Kidney glomerular epithelial cell (primary cell): ENCODE data around the gene AXIN2.
"Not testable (repeated sequence)": the region's sequence is repeated elsewhere in the genome, so short reads cannot be mapped to it uniquely, and the experiment has no call there.

Experiments used
- DNase-seq: peaks from one replicate; lab custom pipeline; 2025; lab: John Stamatoyannopoulos, UW

The AXIN2 gene

DNA sequence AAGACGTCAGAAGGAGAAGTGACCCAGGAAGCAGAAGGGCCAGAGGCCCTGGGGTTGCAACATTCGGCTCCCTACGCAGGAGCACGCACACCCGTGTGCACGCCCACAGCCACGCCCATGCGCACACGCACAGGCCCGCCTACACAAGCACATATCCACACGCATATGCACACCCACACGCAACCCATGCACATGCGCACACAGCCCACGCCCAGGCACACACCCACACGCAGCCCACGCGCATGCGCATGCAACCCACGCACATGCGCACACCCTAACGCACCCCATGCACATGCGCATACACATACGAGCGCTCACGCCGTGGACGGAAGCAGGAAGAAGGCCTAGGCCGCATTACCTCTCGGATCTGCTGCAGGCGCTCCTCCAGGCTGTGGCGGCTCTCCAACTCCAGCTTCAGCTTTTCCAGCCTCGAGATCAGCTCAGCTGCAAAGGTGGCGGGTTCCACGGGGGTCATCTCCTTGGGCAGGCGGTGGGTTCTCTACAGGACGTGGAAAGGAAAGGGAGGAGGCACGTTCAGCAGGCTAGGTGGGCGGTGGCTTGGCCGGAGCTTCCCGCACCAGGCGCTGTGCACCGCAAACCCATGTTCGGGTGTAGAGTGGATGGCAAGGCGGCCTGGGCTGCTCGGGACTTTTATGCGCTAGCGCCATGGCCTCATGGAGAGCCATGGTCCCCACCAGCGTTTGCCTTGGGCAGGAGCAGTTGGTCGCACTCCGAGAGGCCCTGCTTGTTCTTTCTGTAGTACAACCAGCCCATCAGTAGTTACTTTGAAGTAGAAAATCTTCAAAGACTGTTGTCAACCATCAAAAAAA, 23.4 kb downstream of the AXIN2 start:
- DNase-seq: no peak

GRCh38 chr17:65537343-65537844, 24.1 kb downstream of the AXIN2 start:
- no peak for DNase-seq

DNA sequence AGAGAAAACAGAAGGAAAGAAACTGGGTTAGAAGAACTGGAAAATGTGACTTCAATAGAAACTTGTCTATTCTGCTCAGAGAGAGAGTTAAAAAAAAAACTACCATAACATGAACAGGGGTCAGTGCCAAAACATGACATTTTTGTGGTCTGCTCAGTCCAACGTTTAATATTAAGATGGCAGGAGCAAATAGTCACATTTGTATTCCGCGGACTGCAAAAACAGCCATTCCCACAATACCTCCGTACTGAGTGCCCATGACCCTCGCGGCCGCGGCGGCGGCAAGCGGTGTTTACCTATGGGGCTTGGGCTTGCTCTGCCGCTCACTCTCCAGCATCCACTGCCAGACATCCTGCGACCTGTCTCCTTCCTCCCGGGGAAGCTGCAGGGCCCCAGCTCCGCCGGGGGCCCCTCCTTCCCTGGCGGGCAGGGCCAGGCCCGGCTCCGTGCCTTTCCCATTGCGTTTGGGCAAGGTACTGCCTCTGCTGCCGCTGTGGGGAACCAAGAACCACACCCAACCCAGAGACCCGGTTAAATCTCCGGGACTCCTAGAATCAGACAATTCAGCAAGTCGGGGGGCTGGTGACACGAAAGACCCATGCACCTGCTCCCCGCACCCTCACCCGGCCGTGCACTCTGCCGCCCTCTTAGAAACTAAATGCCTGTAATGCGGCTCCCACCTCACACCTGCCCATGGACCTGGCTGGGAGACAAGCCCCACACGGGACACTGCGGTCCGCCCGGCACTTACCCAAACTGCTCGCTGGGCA, 24.7 kb downstream of the AXIN2 start:
- DNase-seq: no peak

DNA sequence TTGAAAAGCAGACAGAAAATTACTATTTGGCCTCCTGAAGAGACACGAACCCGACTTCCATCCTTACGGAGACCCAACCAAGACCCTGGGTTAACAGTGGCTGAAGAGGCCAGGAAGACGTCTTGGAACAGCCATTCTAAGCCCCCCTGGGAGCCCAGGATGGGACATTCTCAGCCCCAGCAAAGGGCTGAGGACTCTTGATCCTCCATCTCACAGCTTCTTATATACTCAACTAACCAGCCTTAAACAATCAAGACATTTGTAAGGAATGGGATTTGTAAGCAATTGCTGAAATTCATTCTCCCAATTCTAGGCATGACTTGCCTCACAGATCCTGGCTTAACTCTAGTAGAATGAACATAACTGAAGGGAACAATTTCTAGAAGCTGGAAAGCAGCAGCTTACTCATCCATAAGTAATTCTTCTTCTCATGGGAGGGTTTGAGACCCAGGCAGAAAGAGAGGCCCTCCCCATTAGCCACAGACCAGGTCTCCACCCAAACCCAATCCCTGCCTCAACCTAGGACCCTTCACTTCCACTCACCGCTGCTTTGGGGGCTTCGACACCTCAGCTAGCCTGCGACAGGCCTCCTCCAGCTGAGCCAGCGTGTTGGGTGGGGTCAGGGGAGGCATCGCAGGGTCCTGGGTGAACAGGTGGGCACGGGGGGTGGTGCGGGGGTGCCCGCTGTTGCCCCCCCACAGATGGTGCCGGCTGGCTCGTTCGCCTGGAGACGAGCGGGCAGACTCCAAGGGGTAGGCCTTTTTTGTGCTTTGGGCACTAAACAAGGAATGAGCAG, 25.5 kb downstream of the AXIN2 start:
- DNase-seq: no peak

GRCh38 chr17:65533852-65534457, 27.5 kb downstream of the AXIN2 start:
- no peak for DNase-seq

GRCh38 chr17:65533056-65533745, 28.2 kb downstream of the AXIN2 start:
- DNase-seq: no peak

GRCh38 chr17:65532101-65532890, 29.2 kb downstream of the AXIN2 start:
- DNase-seq: no peak

- DNase-seq: no peak
Measured at GRCh38 chr17:65531256-65532100, 30.0 kb downstream of the AXIN2 start.

GRCh38 chr17:65530523-65531255, 30.8 kb downstream of the AXIN2 start:
- DNase-seq: no peak

DNA sequence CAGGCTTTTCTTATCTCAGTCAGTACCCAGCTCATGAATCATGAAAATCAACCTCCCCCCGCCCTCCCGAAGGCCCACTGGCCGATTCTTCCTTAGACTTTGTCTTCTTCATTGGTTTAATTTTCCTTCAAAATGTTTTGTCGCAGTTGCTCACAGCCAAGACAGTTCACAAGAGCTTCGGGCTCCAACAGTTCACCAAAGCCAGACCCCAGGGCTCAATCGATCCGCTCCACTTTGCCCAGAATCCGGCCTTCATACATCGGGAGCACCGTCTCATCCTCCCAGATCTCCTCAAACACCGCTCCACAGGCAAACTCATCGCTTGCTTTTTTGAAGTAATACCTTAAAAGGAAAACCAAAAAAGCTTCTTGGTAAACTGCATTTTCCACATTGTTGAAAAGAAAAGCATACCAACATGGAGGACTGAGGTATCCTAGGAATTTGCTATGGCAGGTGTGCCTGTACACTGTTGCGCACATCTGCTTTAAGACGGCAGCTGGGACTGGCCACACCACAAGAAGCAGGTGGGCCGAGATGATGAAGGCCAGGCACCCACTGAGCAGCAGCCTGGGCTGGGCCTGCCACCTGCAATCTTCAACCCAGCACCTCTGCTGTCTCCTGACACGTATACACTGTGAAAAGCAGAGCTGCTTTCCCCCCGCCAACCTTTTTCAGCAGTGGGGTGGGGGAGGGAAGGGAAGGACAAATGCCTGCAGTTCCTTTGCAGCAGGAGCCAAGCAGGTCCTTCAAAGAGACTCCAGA, 31.5 kb downstream of the AXIN2 start:
- no peak for DNase-seq

- no peak for DNase-seq
Measured at GRCh38 chr17:65529040-65529633, 32.3 kb downstream of the AXIN2 start.

- no peak for DNase-seq
Measured at GRCh38 chr17:65527857-65528591, 33.4 kb downstream of the AXIN2 start.

GRCh38 chr17:65527381-65527780, 34.1 kb downstream of the AXIN2 start:
- DNase-seq: no peak

DNA sequence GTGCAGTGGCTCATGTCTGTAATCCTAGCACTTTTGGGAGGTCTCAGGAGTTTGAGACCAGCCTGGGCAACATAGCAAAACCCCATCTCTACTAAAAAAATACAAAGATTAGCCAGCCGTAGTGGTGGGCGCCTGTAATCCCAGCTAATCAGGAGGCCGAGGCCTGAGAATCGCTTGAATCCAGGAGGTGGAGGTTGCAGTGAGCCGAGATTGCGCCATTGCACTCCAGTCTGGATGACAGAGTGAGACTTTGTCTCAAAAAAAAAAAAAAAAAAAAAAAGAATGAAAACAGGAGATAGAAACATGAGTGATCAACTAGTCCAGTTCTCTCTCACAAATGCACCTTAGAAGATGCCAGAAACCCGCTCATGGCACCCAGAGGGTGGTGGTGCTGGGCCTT, 34.6 kb downstream of the AXIN2 start:
- DNase-seq: not testable (repeated sequence)

DNA sequence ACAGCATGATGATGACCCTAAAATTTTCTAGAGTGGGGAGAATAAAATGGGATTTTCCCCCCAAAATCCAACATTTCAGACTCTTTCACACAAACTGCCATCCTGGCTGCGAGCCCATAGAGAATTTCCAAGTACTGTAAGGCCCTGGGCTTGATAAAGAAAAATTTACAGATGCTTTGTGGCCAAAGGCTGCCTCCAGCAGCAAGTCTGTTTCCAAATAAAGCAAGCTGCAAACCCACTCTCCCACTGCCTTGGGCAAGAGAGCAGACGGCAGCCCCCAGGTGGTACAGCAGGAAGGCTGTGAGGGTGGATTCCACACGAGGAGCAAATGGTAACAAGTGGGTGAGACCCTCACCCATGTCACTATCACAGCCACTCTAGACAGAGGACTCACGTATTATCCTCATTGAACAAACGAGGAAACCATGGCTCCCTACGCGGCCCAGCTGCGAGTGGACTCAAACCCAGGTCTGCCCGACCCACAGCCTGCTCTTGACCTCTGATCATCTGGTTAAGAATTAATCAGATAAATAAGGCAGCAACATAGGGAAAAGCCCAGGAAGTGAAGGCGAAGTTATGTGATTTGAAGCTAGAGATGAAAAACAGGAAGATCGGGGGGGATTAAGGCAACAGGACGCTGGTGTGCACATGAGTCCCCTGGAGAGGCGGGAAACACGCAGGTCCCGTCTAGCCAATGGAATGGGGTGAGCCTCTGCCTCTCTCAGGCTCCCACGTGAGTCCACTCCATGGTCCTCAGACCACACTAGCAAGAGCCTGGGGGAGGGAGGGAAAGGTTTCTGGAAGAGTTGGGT, 37.4 kb downstream of the AXIN2 start:
- DNase-seq: no peak

- no peak for DNase-seq
Measured at GRCh38 chr17:65523411-65523810, 38.0 kb downstream of the AXIN2 start.
